Upper lobe of left lung (tissue), 4 donors: ENCODE results near the gene PARP3.

ENCODE experiments used
- CTCF ChIP-seq, 6 experiments: fragments of 450-650 bp in 4 of 6; fragments of 200-600 bp in 2 of 6; sonication (generic) in 2 of 6; IDR thresholded peaks; one replicate each; pipeline ENCODE4 v1.5.1; 2016 to 2019; ENCODE audit warnings: antibody characterized with exemption in 6 of 6
- EP300 ChIP-seq, 4 donors: sonication (generic); formaldehyde crosslinking; IDR thresholded peaks; one replicate each; pipeline ENCODE4 v1.5.1; 2017; ENCODE audit warnings: antibody characterized with exemption in 4 of 4, control low read depth in 2 of 4
- POLR2A ChIP-seq, 4 donors: fragments of 450-650 bp; IDR thresholded peaks; one replicate each; pipeline ENCODE4 v1.5.1; 2016 to 2017; ENCODE audit warnings: antibody characterized with exemption in 4 of 4, mild to moderate bottlenecking in 2 of 4
- POLR2AphosphoS5 ChIP-seq, 2 donors: sonication (generic); formaldehyde crosslinking; IDR thresholded peaks; one replicate each; pipeline ENCODE4 v1.5.1; 2017; ENCODE audit warnings: antibody characterized with exemption in 2 of 2

- no peak for TF ChIP-seq POLR2AphosphoS5 (IDR thresholded peaks at IDR 0.05)
- no peak for TF ChIP-seq CTCF (IDR thresholded peaks at IDR 0.05)
- TF ChIP-seq POLR2A (IDR thresholded peaks at IDR 0.05), result no peak
- TF ChIP-seq EP300 (IDR thresholded peaks at IDR 0.05), result no peak
These were observed 17.5 kb downstream of the PARP3 start for GRCh38 chr3:51959651-51960050.
